ENCODE measurements around the gene RILPL1.

- TF ChIP-seq CTCF (IDR thresholded peaks at IDR 0.05) (no peak), ZFX (IDR thresholded peaks at IDR 0.05; ENCODE audit: borderline replicate concordance) (no peak)
Observed at GRCh38 chr12:123435636-123436016, 97.9 kb downstream of the RILPL1 start.
